MCF 10A (cell line): Measurements from ENCODE around the gene AJAP1. TPM values are rescaled to one million over a fixed set of nuclear protein-coding genes. Genes with fewer than 3 reads are reported as not detected.

ENCODE experiments used
- BruUV-seq: library from RNA; stranded (reverse); fragments of 400-500 nt; replicated peaks from 2 replicates; lab custom pipeline; 2021; lab: Mats Ljungman, UMichigan
- CTCF ChIA-PET: fragments of 300-600 bp; sonication (Branson Sonifier 250); formaldehyde crosslinking; extraction: SDS; loops from one replicate; lab custom pipeline; 2021; ENCODE audit warnings: antibody characterized with exemption, inconsistent platforms; lab: Yijun Ruan, JAX
- POLR2A ChIA-PET: fragments of 300-600, 350-650 bp; sonication (Branson Sonifier 250); formaldehyde crosslinking; extraction: SDS; loops from one replicate; lab custom pipeline; 2020; ENCODE audit warnings: antibody characterized with exemption, inconsistent platforms; lab: Yijun Ruan, JAX
- DNase-seq: peaks from one replicate; pipeline ENCODE4 v3.0.0-alpha.2; 2018; ENCODE audit not compliant: unreplicated experiment
- H3K27ac Mint-ChIP-seq: one replicate; pipeline ENCODE4 v1.8.0; 2022; ENCODE audit warnings: mild to moderate bottlenecking, low read depth, mixed read lengths; ENCODE audit not compliant: unreplicated experiment
- H3K27me3 Mint-ChIP-seq: one replicate; pipeline ENCODE4 v1.8.0; 2022; ENCODE audit warnings: mixed read lengths; ENCODE audit not compliant: insufficient read depth, unreplicated experiment
- H3K36me3 Mint-ChIP-seq: one replicate; pipeline ENCODE4 v1.8.0; 2022; ENCODE audit warnings: mild to moderate bottlenecking, moderate library complexity, mixed read lengths; ENCODE audit not compliant: insufficient read depth, unreplicated experiment
- H3K4me1 Mint-ChIP-seq: one replicate; pipeline ENCODE4 v1.8.0; 2022; ENCODE audit warnings: mixed read lengths; ENCODE audit not compliant: insufficient read depth, unreplicated experiment
- H3K4me3 Mint-ChIP-seq: one replicate; pipeline ENCODE4 v1.8.0; 2022; ENCODE audit warnings: mild to moderate bottlenecking, moderate library complexity, mixed read lengths; ENCODE audit not compliant: unreplicated experiment
- H3K9me3 Mint-ChIP-seq: one replicate; pipeline ENCODE4 v1.8.0; 2022; ENCODE audit warnings: mixed read lengths; ENCODE audit not compliant: unreplicated experiment
- CTCF ChIP-seq: fragments of 200-600 bp; IDR thresholded peaks from one replicate; pipeline ENCODE4 v1.8.0; 2022; ENCODE audit warnings: antibody characterized with exemption, mild to moderate bottlenecking; ENCODE audit not compliant: unreplicated experiment
- intact Hi-C: fragments of 100-400 bp; cut with micrococcal nuclease; formaldehyde crosslinking; loops from 2 replicates; pipeline ENCODE4 v1.14.1; 2022
- total RNA-seq: library from RNA; stranded (reverse); gene quantifications from 2 replicates; pipeline ENCODE4 v1.2.3, GENCODE V29; 2022

Gene AJAP1
- total RNA-seq, 1 experiment from 2014 or later = not detected

GRCh38 chr1:4650481-4650880 lies 3.9 kb upstream of the AJAP1 start:
- no peak for TF ChIP-seq CTCF
- no peak overlapping the region for H3K27ac Mint-ChIP-seq
- intact Hi-C loops = no loop called here
- H3K9me3 Mint-ChIP-seq = no peaks in the 10 kb centered on the region
- POLR2A ChIA-PET = interaction anchor here (0.7 kb wide), 1 partner anchor 508 kb away, joined by 3 read pairs; no protein-coding TSS in a partner anchor
- no TSS peak for BruUV-seq
- H3K27me3 Mint-ChIP-seq = no peaks in the 10 kb centered on the region
- no peaks in the 10 kb centered on the region for H3K4me1 Mint-ChIP-seq
- CTCF ChIA-PET = interaction anchor here (0.6 kb wide), 1 partner anchor 23 kb away, joined by 3 read pairs; no protein-coding TSS in a partner anchor
- H3K4me3 Mint-ChIP-seq = no peak overlapping the region
- H3K36me3 Mint-ChIP-seq = peaks cover 5% of the 10 kb centered on the region
- peak; percentile 97 for DNase-seq

GRCh38 chr1:4650981-4651380 lies 3.4 kb upstream of the AJAP1 start:
- no peak overlapping the region for H3K27ac Mint-ChIP-seq
- POLR2A ChIA-PET = interaction anchor here (0.7 kb wide), 1 partner anchor 507 kb away, joined by 3 read pairs; no protein-coding TSS in a partner anchor
- H3K9me3 Mint-ChIP-seq = no peaks in the 10 kb centered on the region
- no peak for TF ChIP-seq CTCF
- H3K4me3 Mint-ChIP-seq = no peak overlapping the region
- H3K4me1 Mint-ChIP-seq = no peaks in the 10 kb centered on the region
- no peaks in the 10 kb centered on the region for H3K27me3 Mint-ChIP-seq
- CTCF ChIA-PET = interaction anchor here (0.7 kb wide), 1 partner anchor 9 kb away, joined by 3 read pairs; no protein-coding TSS in a partner anchor
- intact Hi-C loops = no loop called here
- H3K36me3 Mint-ChIP-seq = peaks cover 5% of the 10 kb centered on the region
- BruUV-seq = no TSS peak
- DNase-seq = no peak

- BruUV-seq = no TSS peak
- peak; percentile 74 for TF ChIP-seq CTCF
- H3K4me1 Mint-ChIP-seq = no peaks in the 10 kb centered on the region
- DNase-seq = peak; percentile 44
- H3K36me3 Mint-ChIP-seq = peaks cover 5% of the 10 kb centered on the region
- ChIA-PET CTCF (interaction anchor here (0.7 to 1.0 kb wide), 2 partner anchors 135 to 1060 kb away, joined by 3 read pairs; no protein-coding TSS in a partner anchor), POLR2A (no interaction called here)
- H3K27me3 Mint-ChIP-seq = no peaks in the 10 kb centered on the region
- no peaks in the 10 kb centered on the region for H3K9me3 Mint-ChIP-seq
- intact Hi-C loops = no loop called here
- H3K4me3 Mint-ChIP-seq = no peak overlapping the region
- no peak overlapping the region for H3K27ac Mint-ChIP-seq
Observed at GRCh38 chr1:4652631-4653327, 1.6 kb upstream of the AJAP1 start.

GRCh38 chr1:4653328-4653660 lies 1.1 kb upstream of the AJAP1 start:
- CTCF ChIA-PET = interaction anchor here (0.7 kb wide), 1 partner anchor 1060 kb away, joined by 3 read pairs; no protein-coding TSS in a partner anchor
- Mint-ChIP-seq H3K27ac (no peak overlapping the region), H3K4me3 (no peak overlapping the region), H3K27me3 (no peaks in the 10 kb centered on the region), H3K36me3 (peaks cover 5% of the 10 kb centered on the region), H3K4me1 (no peaks in the 10 kb centered on the region), H3K9me3 (no peaks in the 10 kb centered on the region)
- intact Hi-C loops = no loop called here
- DNase-seq = no peak
- TF ChIP-seq CTCF = no peak
- BruUV-seq = no TSS peak
- POLR2A ChIA-PET = no interaction called here
